ENCODE data around the gene SWAP70.
A peak's percentile ranks its signal among the peaks of the same experiment; 100 is the strongest.
"Not testable (repeated sequence)": the region's sequence is repeated elsewhere in the genome, so short reads cannot be mapped to it uniquely, and the experiment has no call there.

Gene SWAP70

DNA sequence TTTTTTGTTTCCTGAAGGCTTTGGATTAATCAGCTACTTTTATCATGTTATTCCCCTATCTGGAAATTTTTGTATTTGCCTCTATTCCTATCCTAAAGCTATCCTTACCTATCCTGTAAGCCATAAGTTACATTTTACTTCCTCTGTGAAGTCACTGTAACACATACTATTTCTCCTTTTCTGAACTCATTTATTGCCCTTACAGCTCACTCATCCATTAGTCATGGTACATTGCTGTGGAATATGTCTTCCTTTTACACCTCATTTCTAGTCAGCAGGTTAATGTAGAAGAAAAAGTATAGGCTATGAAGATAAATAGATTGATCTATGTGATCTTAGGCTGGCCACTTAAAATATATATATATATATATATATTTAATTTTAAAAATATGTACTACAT is 28.0 kb downstream of the SWAP70 start:
- no peak overlapping the region for H3K4me3 ChIP-seq (ENCODE audit: low read length)
- DNase-seq (ENCODE audit: low read depth) = no peak
- TF ChIP-seq, protein P1, sequence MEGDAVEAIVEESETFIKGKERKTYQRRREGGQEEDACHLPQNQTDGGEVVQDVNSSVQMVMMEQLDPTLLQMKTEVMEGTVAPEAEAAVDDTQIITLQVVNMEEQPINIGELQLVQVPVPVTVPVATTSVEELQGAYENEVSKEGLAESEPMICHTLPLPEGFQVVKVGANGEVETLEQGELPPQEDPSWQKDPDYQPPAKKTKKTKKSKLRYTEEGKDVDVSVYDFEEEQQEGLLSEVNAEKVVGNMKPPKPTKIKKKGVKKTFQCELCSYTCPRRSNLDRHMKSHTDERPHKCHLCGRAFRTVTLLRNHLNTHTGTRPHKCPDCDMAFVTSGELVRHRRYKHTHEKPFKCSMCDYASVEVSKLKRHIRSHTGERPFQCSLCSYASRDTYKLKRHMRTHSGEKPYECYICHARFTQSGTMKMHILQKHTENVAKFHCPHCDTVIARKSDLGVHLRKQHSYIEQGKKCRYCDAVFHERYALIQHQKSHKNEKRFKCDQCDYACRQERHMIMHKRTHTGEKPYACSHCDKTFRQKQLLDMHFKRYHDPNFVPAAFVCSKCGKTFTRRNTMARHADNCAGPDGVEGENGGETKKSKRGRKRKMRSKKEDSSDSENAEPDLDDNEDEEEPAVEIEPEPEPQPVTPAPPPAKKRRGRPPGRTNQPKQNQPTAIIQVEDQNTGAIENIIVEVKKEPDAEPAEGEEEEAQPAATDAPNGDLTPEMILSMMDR (conservative IDR thresholded peaks at IDR 0.05; ENCODE audit: low read depth, low read length) = no peak

DNA sequence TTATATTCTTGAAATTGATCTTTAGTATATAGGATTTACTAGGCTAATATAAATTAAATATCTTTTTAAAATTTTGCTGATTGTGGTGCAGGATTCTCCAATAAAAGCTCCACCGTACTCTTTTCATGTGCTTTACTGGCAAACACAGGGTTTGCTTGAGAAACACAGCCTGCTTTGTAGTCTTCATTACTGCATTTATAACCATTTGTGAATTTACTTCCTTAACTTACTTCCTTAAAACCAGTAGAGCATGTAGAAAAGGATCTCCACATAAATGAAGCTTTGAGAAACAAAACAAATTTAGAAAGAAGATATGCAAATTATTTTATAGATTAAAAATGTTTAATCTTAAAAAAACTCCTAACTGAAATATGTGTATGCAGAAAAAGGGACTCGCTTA is 28.8 kb downstream of the SWAP70 start:
- H3K4me3 ChIP-seq (ENCODE audit: low read length) = no peak overlapping the region
- TF ChIP-seq, protein P1 (conservative IDR thresholded peaks at IDR 0.05; ENCODE audit: low read depth, low read length) = no peak

DNA sequence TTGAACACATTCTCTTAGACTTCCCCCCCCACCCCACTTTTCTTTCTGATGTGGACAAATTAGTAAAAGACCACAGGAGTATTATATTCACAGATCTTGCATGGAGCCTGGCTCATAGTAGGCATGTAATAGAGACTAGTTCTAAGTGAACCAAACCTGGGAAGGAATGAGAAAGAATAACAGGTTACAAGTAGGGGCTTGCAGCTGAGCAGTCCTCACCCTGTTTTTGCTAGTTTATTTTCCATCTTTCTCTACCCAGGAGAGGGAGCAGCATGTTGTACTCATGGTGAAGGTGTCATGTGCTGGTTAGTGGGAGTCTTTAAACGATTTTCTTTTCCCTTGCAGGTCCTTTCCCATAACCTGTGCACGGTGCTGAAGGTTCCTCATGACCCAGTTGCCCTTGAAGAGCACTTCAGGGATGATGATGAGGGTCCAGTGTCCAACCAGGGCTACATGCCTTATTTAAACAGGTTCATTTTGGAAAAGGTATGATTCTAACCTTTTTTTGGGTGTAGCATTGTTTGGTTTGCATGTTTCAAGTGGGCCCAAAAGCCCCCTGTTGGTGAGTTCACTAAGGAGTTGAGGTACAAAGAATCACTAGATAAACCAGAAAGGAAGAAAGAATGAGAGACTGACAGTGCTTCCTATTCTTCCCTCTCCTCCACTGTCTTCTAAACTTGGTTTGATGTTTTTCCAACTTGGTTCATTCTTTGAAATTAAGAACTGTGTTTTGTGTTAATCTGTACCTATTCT is 30.1 kb downstream of the SWAP70 start:
- TF ChIP-seq, protein P1 (conservative IDR thresholded peaks at IDR 0.05; ENCODE audit: low read depth, low read length) = no peak
- no peak overlapping the region for H3K4me3 ChIP-seq (ENCODE audit: low read length)
- DNase-seq (ENCODE audit: low read depth) = no peak

More for the DNA sequence above, 28.8 kb downstream of the SWAP70 start:
- DNase-seq (ENCODE audit: low read depth) = no peak

DNA sequence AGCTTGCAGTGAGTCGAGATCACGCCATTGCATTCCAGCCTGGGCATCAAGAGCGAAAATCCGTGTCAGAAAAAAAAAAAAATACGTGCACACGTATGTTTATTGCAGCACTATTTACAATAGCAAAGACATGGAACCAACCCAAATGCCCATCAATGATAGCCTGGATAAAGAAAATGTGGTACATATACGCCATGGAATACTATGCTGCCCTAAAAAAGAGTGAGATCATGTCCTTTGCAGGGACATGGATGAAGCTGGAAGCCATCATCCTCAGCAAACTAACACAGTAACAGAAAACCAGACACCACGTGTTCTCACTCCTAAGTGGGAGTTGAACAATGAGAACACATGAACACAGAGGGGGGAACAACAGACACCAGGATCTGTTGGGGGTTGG is 31.4 kb downstream of the SWAP70 start:
- not testable (repeated sequence) for DNase-seq (ENCODE audit: low read depth); H3K4me3 ChIP-seq (ENCODE audit: low read length)

GRCh38 chr11:9697766-9698165 is 33.9 kb downstream of the SWAP70 start:
- H3K4me3 ChIP-seq (ENCODE audit: low read length) = no peak overlapping the region
- no peak for DNase-seq (ENCODE audit: low read depth)
- TF ChIP-seq, protein P1 (conservative IDR thresholded peaks at IDR 0.05; ENCODE audit: low read depth, low read length) = no peak

DNA sequence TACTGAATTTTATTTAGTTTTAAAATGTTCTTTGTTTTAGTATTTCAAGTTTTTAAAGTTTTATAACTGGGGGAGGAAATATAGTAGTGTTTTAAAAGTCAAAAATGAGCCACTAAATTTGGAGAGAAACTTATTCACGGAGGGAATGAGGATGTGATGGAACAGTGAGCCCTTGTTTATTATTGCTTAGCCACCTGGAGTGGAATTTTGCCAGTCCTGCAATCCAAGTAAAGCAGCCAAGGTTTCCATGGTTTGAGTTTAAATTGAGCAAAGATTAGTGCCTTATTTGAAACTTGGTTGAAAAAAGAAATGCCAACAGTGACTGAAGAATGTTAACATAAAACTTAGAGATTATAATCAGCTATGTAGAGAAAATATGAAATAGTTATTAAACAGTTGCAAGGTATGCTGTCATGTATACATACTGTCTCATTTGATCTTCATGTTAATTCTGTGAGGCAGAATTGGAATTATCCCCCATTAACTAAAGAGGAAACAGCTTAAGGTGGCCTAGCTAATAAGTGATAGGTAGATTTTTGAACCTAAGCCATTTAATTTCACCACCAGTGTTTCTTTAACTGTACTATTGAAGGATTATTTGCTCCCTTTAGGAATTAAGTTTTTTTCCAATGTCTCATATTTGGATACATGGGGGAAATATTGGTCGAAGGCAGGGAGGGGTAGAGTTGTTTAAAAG is 36.4 kb downstream of the SWAP70 start:
- TF ChIP-seq, protein P1 (conservative IDR thresholded peaks at IDR 0.05; ENCODE audit: low read depth, low read length) = no peak
- H3K4me3 ChIP-seq (ENCODE audit: low read length) = no peak overlapping the region
- peak; percentile 33 for DNase-seq (ENCODE audit: low read depth)

DNA sequence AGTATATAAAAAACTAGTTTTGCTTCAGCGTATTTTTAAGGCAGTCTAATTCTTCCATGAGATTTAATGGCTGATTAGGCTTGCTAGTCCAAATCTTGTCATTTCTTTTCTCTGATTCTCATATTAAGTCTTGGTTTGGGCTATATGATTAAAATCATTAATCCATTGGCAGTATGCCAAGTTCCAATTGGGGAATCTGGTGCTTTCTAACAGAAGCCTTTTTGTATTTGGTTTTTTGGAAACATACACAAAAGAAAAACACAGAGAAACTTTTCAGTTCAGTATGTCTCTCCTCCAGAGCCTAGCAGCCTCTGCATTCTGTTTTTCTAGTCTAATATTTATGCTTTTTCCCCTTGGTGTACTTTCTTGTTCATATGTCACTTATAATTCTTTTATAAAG is 37.9 kb downstream of the SWAP70 start:
- TF ChIP-seq, protein P1 (conservative IDR thresholded peaks at IDR 0.05; ENCODE audit: low read depth, low read length) = no peak
- peak; percentile 52 for DNase-seq (ENCODE audit: low read depth)
- no peak overlapping the region for H3K4me3 ChIP-seq (ENCODE audit: low read length)
